ENCODE data around the gene CRYBB2.
"Not testable (repeated sequence)": the region's sequence is repeated elsewhere in the genome, so short reads cannot be mapped to it uniquely, and the experiment has no call there.

CRYBB2 gene

GRCh38 chr22:25200967-25201366 lies 18.5 kb upstream of the CRYBB2 start:
- no peak for FAIRE-seq

GRCh38 chr22:25201557-25202273 lies 17.7 kb upstream of the CRYBB2 start:
- no peak for FAIRE-seq

GRCh38 chr22:25202290-25202921 lies 17.0 kb upstream of the CRYBB2 start:
- no peak for FAIRE-seq

GRCh38 chr22:25203082-25203481 lies 16.4 kb upstream of the CRYBB2 start:
- no peak for FAIRE-seq

GRCh38 chr22:25204547-25204946 lies 14.9 kb upstream of the CRYBB2 start:
- not testable (repeated sequence) for FAIRE-seq

- no peak for FAIRE-seq
These were observed 13.6 kb upstream of the CRYBB2 start for GRCh38 chr22:25205847-25206246.

- no peak for FAIRE-seq
These were observed 12.4 kb upstream of the CRYBB2 start for GRCh38 chr22:25206998-25207397.

- no peak for FAIRE-seq
These were observed 11.8 kb upstream of the CRYBB2 start for GRCh38 chr22:25207553-25208157.

GRCh38 chr22:25208328-25208727 lies 11.1 kb upstream of the CRYBB2 start:
- FAIRE-seq = no peak

GRCh38 chr22:25208743-25209505 lies 10.5 kb upstream of the CRYBB2 start:
- no peak for FAIRE-seq

- FAIRE-seq = no peak
These were observed 8.6 kb upstream of the CRYBB2 start for GRCh38 chr22:25210793-25211192.

- no peak for FAIRE-seq
These were observed 7.1 kb upstream of the CRYBB2 start for GRCh38 chr22:25212337-25212736.

GRCh38 chr22:25213221-25213620 lies 6.2 kb upstream of the CRYBB2 start:
- FAIRE-seq = no peak

GRCh38 chr22:25216230-25216629 lies 3.2 kb upstream of the CRYBB2 start:
- FAIRE-seq = no peak

- no peak for FAIRE-seq
These were observed 556 bp downstream of the CRYBB2 start for GRCh38 chr22:25219948-25220442.

- FAIRE-seq = no peak
These were observed 2.4 kb downstream of the CRYBB2 start for GRCh38 chr22:25221790-25222189.

- no peak for FAIRE-seq
These were observed 3.9 kb downstream of the CRYBB2 start for GRCh38 chr22:25223269-25223850.

- FAIRE-seq = no peak
These were observed 9.4 kb downstream of the CRYBB2 start for GRCh38 chr22:25228822-25229221.

GRCh38 chr22:25230760-25231159 lies 11.3 kb downstream of the CRYBB2 start:
- FAIRE-seq = not testable (repeated sequence)

GRCh38 chr22:25232301-25232700 lies 12.9 kb downstream of the CRYBB2 start:
- no peak for FAIRE-seq

- FAIRE-seq = not testable (repeated sequence)
These were observed 14.3 kb downstream of the CRYBB2 start for GRCh38 chr22:25233706-25234105.

- no peak for FAIRE-seq
These were observed 16.3 kb downstream of the CRYBB2 start for GRCh38 chr22:25235547-25236290.
